T-helper 1 cell treated with Interleukin-12 subunit alpha and Interleukin-12 subunit beta and Interleukin-4 antibody, amounts not matched to agents 30 μg/mL and 1 μg/mL, for 36 hours (primary cell): ENCODE results near the gene TTN.

Experiments used
- H3K27ac Mint-ChIP-seq: one replicate; pipeline ENCODE4 v1.8.0; 2021; ENCODE audit warnings: mild to moderate bottlenecking, mixed read lengths
- H3K27me3 Mint-ChIP-seq: one replicate; pipeline ENCODE4 v1.8.0; 2021; ENCODE audit warnings: low read depth, mixed read lengths
- H3K36me3 Mint-ChIP-seq: one replicate; pipeline ENCODE4 v1.8.0; 2021; ENCODE audit warnings: low read depth, mixed read lengths
- H3K4me1 Mint-ChIP-seq: one replicate; pipeline ENCODE4 v1.8.0; 2021; ENCODE audit warnings: low read depth, mixed read lengths
- H3K4me3 Mint-ChIP-seq: one replicate; pipeline ENCODE4 v1.8.0; 2021; ENCODE audit warnings: mild to moderate bottlenecking, moderate library complexity, mixed read lengths
- H3K9me3 Mint-ChIP-seq: one replicate; pipeline ENCODE4 v1.8.0; 2021; ENCODE audit warnings: mixed read lengths

The TTN gene

GRCh38 chr2:178787934-178788333 is 19.3 kb downstream of the TTN start:
- Mint-ChIP-seq H3K9me3 (no peaks in the 10 kb centered on the region), H3K36me3 (no peaks in the 10 kb centered on the region), H3K4me3 (no peak overlapping the region), H3K27me3 (no peaks in the 10 kb centered on the region), H3K27ac (no peak overlapping the region), H3K4me1 (peaks cover 5% of the 10 kb centered on the region)

- no peak overlapping the region for H3K27ac Mint-ChIP-seq
- no peaks in the 10 kb centered on the region for H3K27me3 Mint-ChIP-seq
- H3K9me3 Mint-ChIP-seq = no peaks in the 10 kb centered on the region
- peaks cover 5% of the 10 kb centered on the region for H3K4me1 Mint-ChIP-seq
- no peaks in the 10 kb centered on the region for H3K36me3 Mint-ChIP-seq
- H3K4me3 Mint-ChIP-seq = no peak overlapping the region
These were observed 20.1 kb downstream of the TTN start for GRCh38 chr2:178787155-178787554.

GRCh38 chr2:178783889-178784288 is 23.3 kb downstream of the TTN start:
- Mint-ChIP-seq H3K36me3 (no peaks in the 10 kb centered on the region), H3K4me3 (no peak overlapping the region), H3K4me1 (no peaks in the 10 kb centered on the region), H3K27me3 (no peaks in the 10 kb centered on the region), H3K27ac (no peak overlapping the region), H3K9me3 (no peaks in the 10 kb centered on the region)

GRCh38 chr2:178782236-178782635 is 25.0 kb downstream of the TTN start:
- no peak overlapping the region for H3K27ac Mint-ChIP-seq
- no peaks in the 10 kb centered on the region for H3K9me3 Mint-ChIP-seq
- H3K4me3 Mint-ChIP-seq = no peak overlapping the region
- H3K36me3 Mint-ChIP-seq = no peaks in the 10 kb centered on the region
- no peaks in the 10 kb centered on the region for H3K4me1 Mint-ChIP-seq
- H3K27me3 Mint-ChIP-seq = no peaks in the 10 kb centered on the region

GRCh38 chr2:178777577-178777976 is 29.6 kb downstream of the TTN start:
- H3K4me3 Mint-ChIP-seq = no peak overlapping the region
- peaks cover 6% of the 10 kb centered on the region for H3K9me3 Mint-ChIP-seq
- H3K4me1 Mint-ChIP-seq = no peaks in the 10 kb centered on the region
- H3K36me3 Mint-ChIP-seq = peaks cover 2% of the 10 kb centered on the region
- H3K27me3 Mint-ChIP-seq = no peaks in the 10 kb centered on the region
- H3K27ac Mint-ChIP-seq = no peak overlapping the region

GRCh38 chr2:178776751-178777150 is 30.5 kb downstream of the TTN start:
- Mint-ChIP-seq H3K27me3 (no peaks in the 10 kb centered on the region), H3K27ac (no peak overlapping the region), H3K9me3 (peaks cover 6% of the 10 kb centered on the region), H3K36me3 (peaks cover 2% of the 10 kb centered on the region), H3K4me1 (no peaks in the 10 kb centered on the region), H3K4me3 (no peak overlapping the region)

GRCh38 chr2:178775975-178776374 is 31.2 kb downstream of the TTN start:
- H3K27ac Mint-ChIP-seq = no peak overlapping the region
- H3K9me3 Mint-ChIP-seq = peaks cover 6% of the 10 kb centered on the region
- no peaks in the 10 kb centered on the region for H3K4me1 Mint-ChIP-seq
- peaks cover 2% of the 10 kb centered on the region for H3K36me3 Mint-ChIP-seq
- H3K4me3 Mint-ChIP-seq = no peak overlapping the region
- no peaks in the 10 kb centered on the region for H3K27me3 Mint-ChIP-seq

- H3K9me3 Mint-ChIP-seq = peaks cover under 1% of the 10 kb centered on the region
- H3K27ac Mint-ChIP-seq = no peak overlapping the region
- no peaks in the 10 kb centered on the region for H3K4me1 Mint-ChIP-seq
- H3K4me3 Mint-ChIP-seq = no peak overlapping the region
- no peaks in the 10 kb centered on the region for H3K27me3 Mint-ChIP-seq
- peaks cover 3% of the 10 kb centered on the region for H3K36me3 Mint-ChIP-seq
These were observed 36.7 kb downstream of the TTN start for GRCh38 chr2:178770518-178770917.

GRCh38 chr2:178767094-178768060 is 39.8 kb downstream of the TTN start:
- H3K9me3 Mint-ChIP-seq = no peaks in the 10 kb centered on the region
- no peaks in the 10 kb centered on the region for H3K4me1 Mint-ChIP-seq
- no peaks in the 10 kb centered on the region for H3K27me3 Mint-ChIP-seq
- H3K27ac Mint-ChIP-seq = no peak overlapping the region
- peaks cover 3% of the 10 kb centered on the region for H3K36me3 Mint-ChIP-seq
- no peak overlapping the region for H3K4me3 Mint-ChIP-seq

- Mint-ChIP-seq H3K27me3 (no peaks in the 10 kb centered on the region), H3K27ac (no peak overlapping the region), H3K4me3 (no peak overlapping the region), H3K36me3 (no peaks in the 10 kb centered on the region), H3K4me1 (no peaks in the 10 kb centered on the region), H3K9me3 (no peaks in the 10 kb centered on the region)
These were observed 43.1 kb downstream of the TTN start for GRCh38 chr2:178764097-178764496.

GRCh38 chr2:178761759-178762371 is 45.4 kb downstream of the TTN start:
- no peak overlapping the region for H3K4me3 Mint-ChIP-seq
- H3K36me3 Mint-ChIP-seq = no peaks in the 10 kb centered on the region
- H3K9me3 Mint-ChIP-seq = no peaks in the 10 kb centered on the region
- H3K27ac Mint-ChIP-seq = no peak overlapping the region
- no peaks in the 10 kb centered on the region for H3K4me1 Mint-ChIP-seq
- no peaks in the 10 kb centered on the region for H3K27me3 Mint-ChIP-seq

- Mint-ChIP-seq H3K27ac (no peak overlapping the region), H3K36me3 (no peaks in the 10 kb centered on the region)
These were observed 50.4 kb downstream of the TTN start for GRCh38 chr2:178756843-178757242.

GRCh38 chr2:178756343-178756742 is 50.9 kb downstream of the TTN start:
- H3K27ac Mint-ChIP-seq = no peak overlapping the region
- H3K4me3 Mint-ChIP-seq = no peak overlapping the region
- H3K27me3 Mint-ChIP-seq = no peaks in the 10 kb centered on the region
- no peaks in the 10 kb centered on the region for H3K4me1 Mint-ChIP-seq
- H3K36me3 Mint-ChIP-seq = no peaks in the 10 kb centered on the region
- H3K9me3 Mint-ChIP-seq = no peaks in the 10 kb centered on the region

More at GRCh38 chr2:178756843-178757242, 50.4 kb downstream of the TTN start:
- H3K27me3 Mint-ChIP-seq = no peaks in the 10 kb centered on the region
- no peaks in the 10 kb centered on the region for H3K4me1 Mint-ChIP-seq
- H3K9me3 Mint-ChIP-seq = no peaks in the 10 kb centered on the region
- H3K4me3 Mint-ChIP-seq = no peak overlapping the region

- Mint-ChIP-seq H3K27me3 (no peaks in the 10 kb centered on the region), H3K4me3 (no peak overlapping the region), H3K4me1 (peaks cover 2% of the 10 kb centered on the region), H3K9me3 (peaks cover 5% of the 10 kb centered on the region), H3K27ac (no peak overlapping the region), H3K36me3 (peaks cover 4% of the 10 kb centered on the region)
These were observed 59.5 kb downstream of the TTN start for GRCh38 chr2:178747767-178748166.

GRCh38 chr2:178734518-178734917 is 72.7 kb downstream of the TTN start:
- no peak overlapping the region for H3K27ac Mint-ChIP-seq
- H3K9me3 Mint-ChIP-seq = no peaks in the 10 kb centered on the region
- no peaks in the 10 kb centered on the region for H3K27me3 Mint-ChIP-seq
- no peak overlapping the region for H3K4me3 Mint-ChIP-seq
- H3K4me1 Mint-ChIP-seq = no peaks in the 10 kb centered on the region
- no peaks in the 10 kb centered on the region for H3K36me3 Mint-ChIP-seq
